GM23338 (cell line): ENCODE results near the gene CDH4. TPM values are rescaled to one million over a fixed set of nuclear protein-coding genes. Genes with fewer than 3 reads are reported as not detected.

Experiments used
- ATAC-seq: fragments of 200-7000 bp; cut with Tn5 transposase; 3 replicates; pipeline ENCODE4 v1.9.1; 2020
- DNase-seq: peaks from one replicate; pipeline ENCODE4 v3.0.0-alpha.2; 2015; ENCODE audit warnings: low spot score
- H2AFZ ChIP-seq: fragments of 200-600 bp; sonication (generic); 2 replicates; pipeline ENCODE4 v1.8.0; 2016; ENCODE audit warnings: antibody characterized with exemption, mild to moderate bottlenecking, moderate library complexity
- H3F3A ChIP-seq: fragments of 200-600 bp; sonication (generic); replicated peaks from 2 replicates; pipeline ENCODE4 v1.8.0; 2017; ENCODE audit warnings: antibody characterized with exemption, mixed run types, low read depth
- H3K27ac ChIP-seq: fragments of 200-600 bp; sonication (generic); 2 replicates; pipeline ENCODE4 v1.6.1; 2016; ENCODE audit warnings: low read depth
- H3K27me3 ChIP-seq: fragments of 200-600 bp; sonication (generic); 2 replicates; pipeline ENCODE4 v1.8.0; 2016; ENCODE audit warnings: mild to moderate bottlenecking, mixed run types, moderate library complexity; ENCODE audit not compliant: insufficient read depth
- H3K36me3 ChIP-seq: fragments of 200-600 bp; sonication (generic); 2 replicates; pipeline ENCODE4 v1.8.0; 2016; ENCODE audit warnings: mild to moderate bottlenecking; ENCODE audit not compliant: insufficient read depth
- H3K4me1 ChIP-seq: fragments of 200-600 bp; sonication (generic); 2 replicates; pipeline ENCODE4 v1.8.0; 2016; ENCODE audit warnings: mild to moderate bottlenecking, moderate library complexity; ENCODE audit not compliant: insufficient read depth
- H3K4me2 ChIP-seq: fragments of 200-600 bp; sonication (generic); 2 replicates; pipeline ENCODE4 v1.7.1; 2017; ENCODE audit warnings: mixed run types
- H3K4me3 ChIP-seq: fragments of 200-600 bp; sonication (generic); 2 replicates; pipeline ENCODE4 v1.6.1; 2016; ENCODE audit warnings: mixed run types
- H3K79me2 ChIP-seq: fragments of 200-600 bp; sonication (generic); replicated peaks from 2 replicates; pipeline ENCODE4 v1.8.0; 2017; ENCODE audit warnings: mild to moderate bottlenecking; ENCODE audit not compliant: insufficient read depth
- H3K9me2 ChIP-seq: fragments of 200-600 bp; sonication (generic); 2 replicates; pipeline ENCODE4 v1.8.0; 2017; ENCODE audit not compliant: insufficient read depth
- H4K20me1 ChIP-seq: fragments of 200-600 bp; sonication (generic); replicated peaks from 2 replicates; pipeline ENCODE4 v1.8.0; 2017; ENCODE audit warnings: mild to moderate bottlenecking; ENCODE audit not compliant: insufficient read depth
- H3K27ac Mint-ChIP-seq: 2 replicates; pipeline ENCODE4 v1.8.0; 2020; ENCODE audit warnings: inconsistent platforms, mild to moderate bottlenecking, moderate library complexity, mixed read lengths
- H3K27me3 Mint-ChIP-seq: 3 replicates; pipeline ENCODE4 v1.8.0; 2022; ENCODE audit warnings: low read depth, mild to moderate bottlenecking, moderate library complexity, mixed read lengths, inconsistent platforms; ENCODE audit not compliant: insufficient read depth, poor library complexity
- H3K36me3 Mint-ChIP-seq: 3 replicates; pipeline ENCODE4 v1.8.0; 2021; ENCODE audit warnings: low read depth, mild to moderate bottlenecking, inconsistent platforms, moderate library complexity, mixed read lengths
- H3K4me1 Mint-ChIP-seq: 3 replicates; pipeline ENCODE4 v1.8.0; 2020; ENCODE audit warnings: mild to moderate bottlenecking, inconsistent platforms, mixed read lengths
- H3K4me3 Mint-ChIP-seq: 3 replicates; pipeline ENCODE4 v1.8.0; 2021; ENCODE audit warnings: moderate library complexity, mild to moderate bottlenecking, inconsistent platforms, mixed read lengths
- H3K9me3 Mint-ChIP-seq: 3 replicates; pipeline ENCODE4 v1.8.0; 2020; ENCODE audit warnings: moderate library complexity, mild to moderate bottlenecking, inconsistent platforms, mixed read lengths
- CTCF ChIP-seq, 2 experiments: fragments of 200-600 bp in 1 of 2; sonication (generic) in 1 of 2; conservative IDR thresholded peaks; 2 replicates each; pipeline versions ENCODE4 v1.5.1 to v1.6.1; 2016 to 2017; ENCODE audit warnings: antibody characterized with exemption in 2 of 2, low read depth in 2 of 2, mild to moderate bottlenecking in 2 of 2, moderate library complexity in 1 of 2
- STAT1 ChIP-seq: IDR thresholded peaks from one replicate; pipeline ENCODE4 v1.6.1; 2016; ENCODE audit warnings: antibody characterized with exemption; ENCODE audit not compliant: unreplicated experiment
- ZNF331 ChIP-seq: fragments of 250-450 bp; sonication (Bioruptor Pico); IDR thresholded peaks from 2 replicates; pipeline ENCODE4 v1.5.0; 2020; ENCODE audit warnings: low read depth, mild to moderate bottlenecking, moderate library complexity
- ZNF462 ChIP-seq: fragments of 250-450 bp; sonication (Bioruptor Pico); IDR thresholded peaks from 2 replicates; pipeline ENCODE4 v1.5.0; 2020; ENCODE audit warnings: mild to moderate bottlenecking, moderate library complexity
- polyA plus RNA-seq: library from polyadenylated mRNA; unstranded; fragments of >200 nt; fragmentation: Nextera tagmentation; extraction: Ambion mirVana; gene quantifications from 2 replicates; pipeline ENCODE4 v1.2.1, GENCODE V29; 2016
- total RNA-seq: library from RNA; depleted of rRNA; stranded (reverse); fragments of >200 nt; shearing (Covaris generic); gene quantifications from 2 replicates; pipeline ENCODE4 v1.2.3, GENCODE V29; 2014

Gene CDH4
- total and polyA plus RNA-seq, 2 experiments from 2014 or later = 1.2 to 4.2 TPM

GRCh38 chr20:61262514-61262913, 10.5 kb downstream of the CDH4 start:
- Mint-ChIP-seq H3K27me3 (peaks cover 10% of the 10 kb centered on the region), H3K4me1 (peaks cover 20% of the 10 kb centered on the region), H3K9me3 (no peaks in the 10 kb centered on the region; the same call in 2 of the 3 replicates), H3K4me3 (no peak overlapping the region), H3K36me3 (peaks cover 27% of the 10 kb centered on the region), H3K27ac (no peak overlapping the region)
- H3K27ac ChIP-seq = no peak overlapping the region
- no peaks in the 10 kb centered on the region for H3K79me2 ChIP-seq
- H3K9me2 ChIP-seq = no peaks in the 10 kb centered on the region
- 0 out of 2 replicates have a peak overlapping the region, but pooled peaks have one; percentile 46 for H3K4me2 ChIP-seq
- H2AFZ ChIP-seq = no peak overlapping the region
- H3K4me1 ChIP-seq = no peaks in the 10 kb centered on the region
- H3K27me3 ChIP-seq = no peaks in the 10 kb centered on the region
- peak overlapping the region; percentile 39; the same call in 1 of the 2 replicates for H3K4me3 ChIP-seq
- H3K36me3 ChIP-seq = no peaks in the 10 kb centered on the region
- DNase-seq = peak; percentile 17
- TF ChIP-seq STAT1 (no peak), ZNF462 (CRISPR knock-in tag) (no peak)
- no peaks in the 10 kb centered on the region for H4K20me1 ChIP-seq
- H3F3A ChIP-seq = no peaks in the 10 kb centered on the region
- no peak for ATAC-seq

- Histone ChIP-seq H3K36me3 (no peaks in the 10 kb centered on the region), H3K27ac (no peak overlapping the region), H3K9me2 (no peaks in the 10 kb centered on the region), H2AFZ (no peak overlapping the region), H3K4me3 (peak overlapping the region; percentile 39; the same call in 1 of the 2 replicates), H3K4me1 (no peaks in the 10 kb centered on the region), H3K27me3 (no peaks in the 10 kb centered on the region), H3K4me2 (0 out of 2 replicates have a peak overlapping the region, but pooled peaks have one; percentile 46), H4K20me1 (no peaks in the 10 kb centered on the region), H3K79me2 (no peaks in the 10 kb centered on the region), H3F3A (no peaks in the 10 kb centered on the region)
- Mint-ChIP-seq H3K9me3 (no peaks in the 10 kb centered on the region; the same call in 2 of the 3 replicates), H3K27ac (no peak overlapping the region), H3K4me1 (peaks cover 20% of the 10 kb centered on the region), H3K4me3 (peak overlapping the region; percentile 52; the same call in 2 of the 3 replicates), H3K36me3 (peaks cover 23% of the 10 kb centered on the region), H3K27me3 (peaks cover 10% of the 10 kb centered on the region)
- ATAC-seq = no peak
- DNase-seq = peak; percentile 62
- TF ChIP-seq CTCF (conservative IDR thresholded peaks at IDR 0.05; ENCODE audit: low read depth in 2 of 2) = peak; percentile 68 to 97
- no peak for TF ChIP-seq ZNF331
These were observed 11.1 kb downstream of the CDH4 start for GRCh38 chr20:61263084-61263695.
